Lower leg skin (tissue), 4 donors: ENCODE results near the gene REG1B. TPM values are rescaled to one million over a fixed set of nuclear protein-coding genes. Genes with fewer than 3 reads are reported as not detected.

Source experiments
- DNase-seq, 2 donors: peaks; one replicate each; pipeline ENCODE4 v3.0.0-alpha.2; 2019; ENCODE audit warnings: low spot score in 2 of 2
- H3K4me3 ChIP-seq: fragments of 200-600 bp; sonication (generic); 2 replicates; pipeline ENCODE4 v1.5.1; 2017; ENCODE audit warnings: mild to moderate bottlenecking, low read depth; ENCODE audit not compliant: poor library complexity, severe bottlenecking
- CTCF ChIP-seq, 3 donors: fragments of 450-650 bp; IDR thresholded peaks; one replicate each; pipeline ENCODE4 v1.5.1; 2016; ENCODE audit warnings: antibody characterized with exemption in 3 of 3, mild to moderate bottlenecking in 3 of 3, moderate library complexity in 2 of 3
- POLR2A ChIP-seq, 2 donors: fragments of 450-650 bp; IDR thresholded peaks; one replicate each; pipeline ENCODE4 v1.6.1; 2016 to 2017; ENCODE audit warnings: antibody characterized with exemption in 2 of 2, mild to moderate bottlenecking in 1 of 2, moderate library complexity in 1 of 2
- WGBS, 2 donors: methylation state at CpG; one replicate each; pipeline ENCODE4 v1.1.5; 2018; 5-methylcytosine and 5-hydroxymethylcytosine counted together
- intact Hi-C: fragments of 100-400 bp; cut with DNase I; formaldehyde crosslinking; loops from one replicate; pipeline ENCODE4 v1.15.0; 2023; ENCODE audit warnings: low total_unique reads
- total RNA-seq, 4 donors: library from RNA; depleted of rRNA; stranded (reverse); fragments of >200 nt; gene quantifications; one replicate each; pipeline ENCODE4 v1.1.0, GENCODE V29; 2016

REG1B gene
- total RNA-seq, 4 donors from 2014 or later: not detected

DNA sequence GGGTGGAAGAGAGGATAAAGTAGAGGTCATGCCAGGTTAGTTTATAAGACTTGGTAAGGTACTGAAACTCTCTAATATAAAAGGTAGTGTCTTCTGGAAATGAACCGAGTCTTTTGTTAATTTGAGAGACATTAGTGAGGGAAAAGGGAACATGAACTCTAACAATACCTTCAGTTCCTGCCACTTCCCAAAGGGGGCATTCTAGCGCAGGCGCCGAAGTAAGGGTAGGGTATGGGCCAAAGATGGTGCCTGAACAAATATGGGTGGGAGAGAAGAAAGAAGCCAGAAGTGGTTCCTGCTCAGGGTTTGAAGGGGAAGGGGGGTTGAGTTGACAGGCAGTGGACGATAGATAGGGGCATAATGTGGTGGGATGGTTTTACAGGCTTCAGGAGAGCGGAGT is 10.1 kb upstream of the REG1B start:
- no peak overlapping the region for H3K4me3 ChIP-seq
- DNase-seq: no peak
- intact Hi-C loops: no loop called here
- TF ChIP-seq POLR2A (IDR thresholded peaks at IDR 0.05): no peak
- TF ChIP-seq CTCF (IDR thresholded peaks at IDR 0.05): no peak
- 91% methylated on average over 6 of the region's 6 CpGs for WGBS, 2 donors

GRCh38 chr2:79090693-79091092 is 2.9 kb upstream of the REG1B start:
- 65 to 78% methylated on average over 4 of the region's 4 CpGs for WGBS, 2 donors
- DNase-seq: no peak
- TF ChIP-seq CTCF (IDR thresholded peaks at IDR 0.05) (no peak), POLR2A (IDR thresholded peaks at IDR 0.05) (no peak)
- intact Hi-C loops: no loop called here
- no peak overlapping the region for H3K4me3 ChIP-seq

DNA sequence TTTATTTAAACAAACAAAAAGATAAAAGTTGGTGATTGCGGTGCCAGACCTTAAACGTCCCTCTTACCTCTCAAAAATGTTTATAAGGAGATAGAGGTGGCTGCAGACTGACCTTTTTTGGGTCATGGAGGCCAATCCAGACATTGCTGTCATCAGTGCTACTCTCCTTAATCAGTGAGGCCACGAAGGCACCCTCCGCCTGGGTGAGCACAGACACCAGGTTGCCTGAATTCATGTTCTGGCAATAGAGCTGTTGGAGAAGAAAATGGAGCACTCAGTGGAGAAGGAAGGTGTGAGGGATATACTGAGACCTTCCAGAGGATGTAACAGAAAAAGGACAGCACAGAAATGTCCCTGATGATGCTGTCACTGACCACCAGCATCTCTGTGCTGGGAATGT is 1.5 kb downstream of the REG1B start:
- 76 to 81% methylated on average over 4 of the region's 4 CpGs for WGBS, 2 donors
- intact Hi-C loops: no loop called here
- no peak for TF ChIP-seq CTCF (IDR thresholded peaks at IDR 0.05)
- no peak for TF ChIP-seq POLR2A (IDR thresholded peaks at IDR 0.05)
- no peak for DNase-seq
- H3K4me3 ChIP-seq: no peak overlapping the region

DNA sequence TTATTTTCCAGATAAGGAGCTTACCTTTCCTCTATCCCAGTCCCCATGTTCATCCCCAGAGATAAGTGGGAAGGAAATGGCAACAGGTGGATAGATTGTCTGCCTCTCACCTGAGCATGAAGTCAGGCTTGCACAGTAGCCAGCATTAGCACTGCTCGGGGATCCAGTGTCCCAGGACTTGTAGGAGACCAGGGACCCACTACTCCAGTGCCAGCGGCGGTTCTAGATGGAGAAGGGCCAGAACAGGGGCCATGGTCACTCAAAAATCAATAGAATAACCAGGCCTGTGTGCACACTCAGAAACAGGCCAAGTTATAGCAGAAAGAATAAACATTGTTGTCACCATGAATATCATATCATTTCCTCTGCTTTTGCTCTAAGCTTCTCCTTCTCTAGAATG is 2.4 kb downstream of the REG1B start:
- TF ChIP-seq POLR2A (IDR thresholded peaks at IDR 0.05): no peak
- no peak for TF ChIP-seq CTCF (IDR thresholded peaks at IDR 0.05)
- WGBS, 2 donors: 75 to 76% methylated on average over 3 of the region's 3 CpGs
- intact Hi-C loops: no loop called here
- DNase-seq: no peak
- no peak overlapping the region for H3K4me3 ChIP-seq

DNA sequence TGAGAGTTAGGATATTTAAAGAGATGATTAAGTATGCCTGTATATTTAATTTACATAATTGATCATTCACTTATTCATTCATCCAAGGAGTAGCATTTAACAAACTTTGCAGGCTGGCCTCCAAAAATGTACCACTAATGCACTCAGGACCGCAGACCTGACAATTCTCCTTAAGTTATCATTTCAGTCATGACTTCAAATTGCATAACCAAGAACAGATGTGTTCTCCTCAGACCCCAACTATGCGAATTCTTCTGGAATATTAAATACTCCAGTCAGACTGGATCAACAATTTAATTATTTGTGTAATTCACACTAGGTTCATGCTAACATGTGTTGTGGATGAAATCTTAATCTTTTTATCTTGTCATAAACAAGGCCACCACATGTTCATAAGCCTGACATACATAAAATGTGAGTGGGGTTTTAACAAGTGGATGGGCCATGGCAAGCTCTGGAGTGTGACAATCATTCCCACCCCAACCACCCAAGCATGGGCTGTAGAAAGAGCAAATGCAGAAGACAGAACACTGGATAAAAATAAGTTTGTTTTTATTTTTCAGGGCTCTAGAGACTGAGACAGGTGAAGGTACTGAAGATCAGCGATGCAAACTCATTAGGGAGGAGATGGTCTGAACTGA is 3.2 kb downstream of the REG1B start:
- no peak overlapping the region for H3K4me3 ChIP-seq
- TF ChIP-seq CTCF (IDR thresholded peaks at IDR 0.05): no peak
- no peak for DNase-seq
- intact Hi-C loops: no loop called here
- 64 to 68% methylated on average over 3 of the region's 3 CpGs for WGBS, 2 donors

GRCh38 chr2:79083597-79084251 is 4.1 kb downstream of the REG1B start:
- intact Hi-C loops: no loop called here
- no peak for DNase-seq
- TF ChIP-seq POLR2A (IDR thresholded peaks at IDR 0.05): no peak
- TF ChIP-seq CTCF (IDR thresholded peaks at IDR 0.05): no peak
- H3K4me3 ChIP-seq: no peak overlapping the region
